Adrenal gland (tissue), 19 donors: Measurements from ENCODE around the gene CLCA1. TPM values are rescaled to one million over a fixed set of nuclear protein-coding genes. Genes with fewer than 3 reads are reported as not detected.

ENCODE experiments used
- DNase-seq, 7 donors: peaks; one replicate each; pipeline ENCODE4 v3.0.0-alpha.2; 2019 to 2020
- H3K27ac ChIP-seq, 5 donors: fragments of 200-600 bp; sonication (generic) in 4 of 5; 1 replicate in 3 of 5; 2 replicates in 2 of 5; pipeline versions ENCODE4 v1.5.1 to v1.8.0; 2016 to 2020; ENCODE audit warnings: mild to moderate bottlenecking in 1 of 5
- H3K27me3 ChIP-seq: fragments of 200-600 bp; 2 replicates; pipeline ENCODE4 v1.8.0; 2021
- H3K36me3 ChIP-seq, 2 donors: fragments of 200-600 bp; replicated peaks in 1 of 2; 1 replicate in 1 of 2; 2 replicates in 1 of 2; pipeline versions ENCODE4 v1.5.1 to v1.8.0; 2018 to 2022
- H3K4me1 ChIP-seq, 2 donors: fragments of 200-600 bp; replicated peaks in 1 of 2; 1 replicate in 1 of 2; 2 replicates in 1 of 2; pipeline versions ENCODE4 v1.5.1 to v1.8.0; 2018 to 2021
- H3K4me3 ChIP-seq, 4 donors: fragments of 200-600 bp; sonication (generic) in 3 of 4; one replicate each; pipeline ENCODE4 v1.5.1; 2016 to 2018
- H3K9me3 ChIP-seq, 3 donors: fragments of 200-600 bp; sonication (generic) in 1 of 3; replicated peaks in 1 of 3; 1 replicate in 2 of 3; 2 replicates in 1 of 3; pipeline versions ENCODE4 v1.5.1 to v1.8.0; 2016 to 2021
- POLR2A ChIP-seq, 2 donors: fragments of 450-650 bp; IDR thresholded peaks; one replicate each; pipeline ENCODE4 v1.6.1; 2017; ENCODE audit warnings: antibody characterized with exemption in 2 of 2, mild to moderate bottlenecking in 2 of 2, moderate library complexity in 1 of 2
- WGBS, 4 donors: extraction: QIAGEN DNeasy Blood & Tissue Kit in 2 of 4; methylation state at CpG; one replicate each; pipeline versions ENCODE4 v1.1.5 to v1.1.7; 2013 to 2017; 5-methylcytosine and 5-hydroxymethylcytosine counted together
- intact Hi-C, 2 donors: fragments of 100-400 bp; cut with DNase I; formaldehyde crosslinking; loops; one replicate each; pipeline versions ENCODE4 v1.14.1 to v1.15.0; 2022 to 2023
- long read RNA-seq, 10 donors: library from polyadenylated mRNA in 3 of 10; unstranded in 2 of 10; stranded (forward) in 1 of 10; transcript quantifications; one replicate each; pipeline ENCODE4 v2.0.0 and lab custom pipeline, GENCODE V29; 2021 to 2026
- polyA plus RNA-seq, 3 donors: library from polyadenylated mRNA; stranded (reverse); fragments of 200-250 nt in 2 of 3; fragments of 350-450 nt in 1 of 3; fragmentation: Illumina TruSeq in 1 of 3; extraction: RNeasy Lipid Tissue Mini Kit (QIAGEN cat#74804) in 1 of 3; gene quantifications; one replicate each; pipeline ENCODE4 v1.2.3, GENCODE V29; 2013 to 2014
- total RNA-seq, 9 donors: library from RNA; depleted of rRNA in 4 of 9; stranded (reverse); fragments of >200 nt in 4 of 9; fragments of 120-200 nt in 1 of 9; fragmentation: NEBNext Ultra II Directional in 1 of 9; extraction: Animal tissue kit (Norgen Biotek cat#: 25700) in 1 of 9; gene quantifications; one replicate each; pipeline versions ENCODE4 v1.1.0 to v1.2.4, GENCODE V29; 2013 to 2023
- TF ChIP-seq, protein P1 (sequence below), 6 experiments: fragments of 450-650 bp in 4 of 6; fragments of 200-600 bp in 2 of 6; sonication (generic) in 1 of 6; IDR thresholded peaks; 1 replicate in 5 of 6; 2 replicates in 1 of 6; pipeline versions ENCODE4 v1.5.1 to v1.8.0; 2016 to 2021; ENCODE audit warnings: antibody characterized with exemption in 6 of 6, mild to moderate bottlenecking in 2 of 6, moderate library complexity in 1 of 6
- donor health status: healthy with polysubstance abuse.
- donor health status: Bipolar disorder and iron deficiency.
- donor health status: DM: yes; HTN: yes; CAD: no.
- donor health status: DM: no; HTN: no; CAD: no.
- donor health status: DM: no; HTN: no; CAD: no.
- donor health status: DM: yes; HTN: yes; CAD: no.

The CLCA1 gene, protein sequence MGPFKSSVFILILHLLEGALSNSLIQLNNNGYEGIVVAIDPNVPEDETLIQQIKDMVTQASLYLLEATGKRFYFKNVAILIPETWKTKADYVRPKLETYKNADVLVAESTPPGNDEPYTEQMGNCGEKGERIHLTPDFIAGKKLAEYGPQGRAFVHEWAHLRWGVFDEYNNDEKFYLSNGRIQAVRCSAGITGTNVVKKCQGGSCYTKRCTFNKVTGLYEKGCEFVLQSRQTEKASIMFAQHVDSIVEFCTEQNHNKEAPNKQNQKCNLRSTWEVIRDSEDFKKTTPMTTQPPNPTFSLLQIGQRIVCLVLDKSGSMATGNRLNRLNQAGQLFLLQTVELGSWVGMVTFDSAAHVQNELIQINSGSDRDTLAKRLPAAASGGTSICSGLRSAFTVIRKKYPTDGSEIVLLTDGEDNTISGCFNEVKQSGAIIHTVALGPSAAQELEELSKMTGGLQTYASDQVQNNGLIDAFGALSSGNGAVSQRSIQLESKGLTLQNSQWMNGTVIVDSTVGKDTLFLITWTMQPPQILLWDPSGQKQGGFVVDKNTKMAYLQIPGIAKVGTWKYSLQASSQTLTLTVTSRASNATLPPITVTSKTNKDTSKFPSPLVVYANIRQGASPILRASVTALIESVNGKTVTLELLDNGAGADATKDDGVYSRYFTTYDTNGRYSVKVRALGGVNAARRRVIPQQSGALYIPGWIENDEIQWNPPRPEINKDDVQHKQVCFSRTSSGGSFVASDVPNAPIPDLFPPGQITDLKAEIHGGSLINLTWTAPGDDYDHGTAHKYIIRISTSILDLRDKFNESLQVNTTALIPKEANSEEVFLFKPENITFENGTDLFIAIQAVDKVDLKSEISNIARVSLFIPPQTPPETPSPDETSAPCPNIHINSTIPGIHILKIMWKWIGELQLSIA
- under 1 TPM in 3 of 9 donors, not detected in 6; 0.14 to 0.22 (median 0.15) TPM for total RNA-seq
- under 1 TPM in 1 of 3 donors, not detected in 2; 0.08 TPM for polyA plus RNA-seq
- long read RNA-seq, donor 1, result 0 reads
- long read RNA-seq, donor 2, result 0 reads
- long read RNA-seq, donor 3, result 0 reads
- long read RNA-seq, donor 4, result 0 reads
- long read RNA-seq, donor 5, result 0 reads
- long read RNA-seq, donor 6, result 0 reads
- long read RNA-seq, donor 7, result 0 reads
- long read RNA-seq, donor 8, result 0 reads
- long read RNA-seq, donor 9, result 0 reads
- long read RNA-seq, donor 10, result 0 reads

DNA sequence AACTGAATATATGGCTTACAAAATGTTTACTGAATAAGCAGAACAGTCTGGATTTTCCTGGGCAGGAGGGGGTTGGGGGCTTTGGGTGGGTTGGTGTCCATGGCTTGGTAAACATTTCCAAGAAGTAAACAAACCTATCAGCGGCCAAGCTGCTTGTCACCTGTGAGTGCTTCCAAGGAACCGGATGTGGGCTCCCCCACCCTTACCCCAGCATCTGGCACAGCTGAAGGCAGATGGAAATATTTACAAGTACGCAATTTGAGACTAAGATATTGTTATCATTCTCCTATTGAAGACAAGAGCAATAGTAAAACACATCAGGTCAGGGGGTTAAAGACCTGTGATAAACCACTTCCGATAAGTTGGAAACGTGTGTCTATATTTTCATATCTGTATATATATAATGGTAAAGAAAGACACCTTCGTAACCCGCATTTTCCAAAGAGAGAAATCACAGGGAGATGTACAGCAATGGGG is at the start of gene CLCA1:
CLCA1 (plus strand) TSS at position 427 of the 477 bp plus-strand sequence; CDS start at position 472, 45 bp downstream.
- no peak within 1 kb of the TSS for H3K27ac ChIP-seq
- no peak within 1 kb of the TSS for H3K4me3 ChIP-seq
- H3K27me3 ChIP-seq, result no peaks in the 10 kb centered on the region
- no peaks in the 10 kb centered on the region for H3K9me3 ChIP-seq
- 75 to 80% (median 79%) methylated on average over 7 of the region's 7 CpGs for WGBS, 4 donors
- intact Hi-C loops, result no loop called here
- no peak for DNase-seq
- no peaks in the 10 kb centered on the region for H3K4me1 ChIP-seq
- TF ChIP-seq, protein P1, sequence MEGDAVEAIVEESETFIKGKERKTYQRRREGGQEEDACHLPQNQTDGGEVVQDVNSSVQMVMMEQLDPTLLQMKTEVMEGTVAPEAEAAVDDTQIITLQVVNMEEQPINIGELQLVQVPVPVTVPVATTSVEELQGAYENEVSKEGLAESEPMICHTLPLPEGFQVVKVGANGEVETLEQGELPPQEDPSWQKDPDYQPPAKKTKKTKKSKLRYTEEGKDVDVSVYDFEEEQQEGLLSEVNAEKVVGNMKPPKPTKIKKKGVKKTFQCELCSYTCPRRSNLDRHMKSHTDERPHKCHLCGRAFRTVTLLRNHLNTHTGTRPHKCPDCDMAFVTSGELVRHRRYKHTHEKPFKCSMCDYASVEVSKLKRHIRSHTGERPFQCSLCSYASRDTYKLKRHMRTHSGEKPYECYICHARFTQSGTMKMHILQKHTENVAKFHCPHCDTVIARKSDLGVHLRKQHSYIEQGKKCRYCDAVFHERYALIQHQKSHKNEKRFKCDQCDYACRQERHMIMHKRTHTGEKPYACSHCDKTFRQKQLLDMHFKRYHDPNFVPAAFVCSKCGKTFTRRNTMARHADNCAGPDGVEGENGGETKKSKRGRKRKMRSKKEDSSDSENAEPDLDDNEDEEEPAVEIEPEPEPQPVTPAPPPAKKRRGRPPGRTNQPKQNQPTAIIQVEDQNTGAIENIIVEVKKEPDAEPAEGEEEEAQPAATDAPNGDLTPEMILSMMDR (IDR thresholded peaks at IDR 0.05), result no peak
- H3K36me3 ChIP-seq, result no peaks in the 10 kb centered on the region

GRCh38 chr1:86419277-86419903 is 49.3 kb upstream of the CLCA1 start:
- peaks cover 4 to 8% of the 10 kb centered on the region in 2 donors for H3K4me1 ChIP-seq
- peak in 1 of 7 donors; percentile 25 for DNase-seq
- intact Hi-C loops, result no loop called here
- TF ChIP-seq, protein P1 (IDR thresholded peaks at IDR 0.05), result peak in 4 of 6 experiments; percentile 25 to 44 (median 34)
- TF ChIP-seq POLR2A (IDR thresholded peaks at IDR 0.05), result no peak
- no peaks in the 10 kb centered on the region for H3K27me3 ChIP-seq
- H3K4me3 ChIP-seq, result no peak overlapping the region
- no peak overlapping the region for H3K27ac ChIP-seq
- 57 to 69% (median 60%) methylated on average over 4 of the region's 4 CpGs for WGBS, 4 donors
- H3K9me3 ChIP-seq, result no peaks in the 10 kb centered on the region
- H3K36me3 ChIP-seq, result no peaks in the 10 kb centered on the region

- no peak overlapping the region for H3K27ac ChIP-seq
- H3K4me3 ChIP-seq, result no peak overlapping the region
- H3K4me1 ChIP-seq, result peaks cover 4 to 8% of the 10 kb centered on the region in 2 donors
- TF ChIP-seq, protein P1 (IDR thresholded peaks at IDR 0.05), result no peak
- no peak for TF ChIP-seq POLR2A (IDR thresholded peaks at IDR 0.05)
- no peaks in the 10 kb centered on the region for H3K9me3 ChIP-seq
- WGBS, 4 donors, result 61 to 76% (median 74%) methylated on average over 7 of the region's 7 CpGs
- intact Hi-C loops, result no loop called here
- no peaks in the 10 kb centered on the region for H3K36me3 ChIP-seq
- no peaks in the 10 kb centered on the region for H3K27me3 ChIP-seq
- DNase-seq, result peak in 3 of 7 donors; percentile 24 to 58 (median 28)
Measured at GRCh38 chr1:86421601-86422280, 47.0 kb upstream of the CLCA1 start.
